B cell (primary cell): Measurements from ENCODE around the gene FHIT. TPM values are rescaled to one million over a fixed set of nuclear protein-coding genes. Genes with fewer than 3 reads are reported as not detected.

Experiments used
- ATAC-seq: fragments of 200-7000 bp; cut with Tn5 transposase; one replicate; pipeline ENCODE4 v1.10.0; 2021; ENCODE audit warnings: low read depth, mild to moderate bottlenecking, moderate number of reproducible peaks, moderate library complexity
- CTCF ChIA-PET: fragments of 350-600 bp; sonication (Branson Sonifier 250); formaldehyde crosslinking; loops from one replicate; lab custom pipeline; 2021; ENCODE audit warnings: antibody characterized with exemption, inconsistent platforms; lab: Charles Lee
- POLR2A ChIA-PET: fragments of 350-600 bp; sonication (Branson Sonifier 250); formaldehyde crosslinking; loops from one replicate; lab custom pipeline; 2021; ENCODE audit warnings: antibody characterized with exemption; lab: Charles Lee
- DNase-seq: peaks from one replicate; pipeline ENCODE4 v3.0.0; 2013
- H2AFZ ChIP-seq: 2 replicates; pipeline ENCODE4 v1.6.1; 2012; ENCODE audit warnings: mild to moderate bottlenecking, low read depth, low read length; ENCODE audit not compliant: insufficient read depth, poor library complexity, severe bottlenecking
- H3K27ac ChIP-seq, 2 donors: 1 replicate in 1 of 2; 2 replicates in 1 of 2; pipeline ENCODE4 v1.5.1; 2012 to 2013; ENCODE audit warnings: low read length in 2 of 2, mild to moderate bottlenecking in 2 of 2, moderate library complexity in 1 of 2
- H3K27me3 ChIP-seq, 4 experiments: fragments of 200-600 bp in 1 of 4; sonication (generic) in 1 of 4; replicated peaks in 1 of 4; 1 replicate in 2 of 4; 2 replicates in 2 of 4; pipeline versions ENCODE4 v1.6.1 to v1.7.0; 2013 to 2016; ENCODE audit warnings: low read length in 3 of 4, mild to moderate bottlenecking in 2 of 4, mixed read lengths in 1 of 4, moderate library complexity in 1 of 4; ENCODE audit not compliant: insufficient read depth in 4 of 4, control insufficient read depth in 3 of 4; ENCODE audit errors: control extremely low read depth in 1 of 4
- H3K36me3 ChIP-seq, 2 experiments: replicated peaks in 1 of 2; 1 replicate in 1 of 2; 2 replicates in 1 of 2; pipeline versions ENCODE4 v1.6.1 to v1.7.1; 2013; ENCODE audit warnings: low read length in 1 of 2; ENCODE audit not compliant: insufficient read depth in 2 of 2, control insufficient read depth in 1 of 2; ENCODE audit errors: control extremely low read depth in 1 of 2, extremely low read depth in 1 of 2
- H3K4me1 ChIP-seq, 2 donors: fragments of 200-600 bp in 1 of 2; sonication (generic) in 1 of 2; 1 replicate in 1 of 2; 2 replicates in 1 of 2; pipeline versions ENCODE4 v1.5.1 to v1.6.1; 2013 to 2017; ENCODE audit warnings: low read length in 2 of 2; ENCODE audit not compliant: control insufficient read depth in 2 of 2, insufficient read depth in 2 of 2
- H3K4me2 ChIP-seq: replicated peaks from 2 replicates; pipeline ENCODE3; 2012; ENCODE audit warnings: mild to moderate bottlenecking, low read depth, low read length; ENCODE audit not compliant: poor library complexity, severe bottlenecking
- H3K4me3 ChIP-seq, 5 experiments: fragments of 200-600 bp in 1 of 5; sonication (generic) in 1 of 5; 1 replicate in 3 of 5; 2 replicates in 2 of 5; pipeline versions ENCODE4 v1.5.1 to v1.7.0; 2011 to 2016; ENCODE audit warnings: low read length in 4 of 5, mild to moderate bottlenecking in 4 of 5, low read depth in 2 of 5, control low read depth in 1 of 5, moderate library complexity in 1 of 5; ENCODE audit not compliant: insufficient read depth in 1 of 5; ENCODE audit errors: control extremely low read depth in 1 of 5, extremely low read depth in 1 of 5
- H3K79me2 ChIP-seq: fragments of 200-600 bp; sonication (generic); one replicate; pipeline ENCODE4 v1.6.0; 2016; ENCODE audit warnings: low read length; ENCODE audit not compliant: control insufficient read depth, insufficient read depth
- H3K9ac ChIP-seq: fragments of 200-600 bp; sonication (generic); 2 replicates; pipeline ENCODE4 v1.6.1; 2017; ENCODE audit warnings: mild to moderate bottlenecking, low read length, moderate library complexity
- H3K9me3 ChIP-seq, 3 donors: one replicate each; pipeline versions ENCODE4 v1.6.1 to v1.7.1; 2013; ENCODE audit warnings: low read length in 2 of 3; ENCODE audit not compliant: control insufficient read depth in 2 of 3, insufficient read depth in 1 of 3; ENCODE audit errors: control extremely low read depth in 1 of 3
- H4K20me1 ChIP-seq: 2 replicates; pipeline ENCODE4 v1.6.0; 2012; ENCODE audit warnings: mild to moderate bottlenecking, low read length; ENCODE audit not compliant: insufficient read depth, control insufficient read depth, poor library complexity, severe bottlenecking
- H3K27ac Mint-ChIP-seq: one replicate; pipeline ENCODE4 v1.8.0; 2021; ENCODE audit warnings: mixed read lengths
- H3K27me3 Mint-ChIP-seq: one replicate; pipeline ENCODE4 v1.8.0; 2021; ENCODE audit warnings: mixed read lengths
- H3K4me1 Mint-ChIP-seq: one replicate; pipeline ENCODE4 v1.8.0; 2021; ENCODE audit warnings: mixed read lengths
- H3K4me3 Mint-ChIP-seq: one replicate; pipeline ENCODE4 v1.8.0; 2021; ENCODE audit warnings: mixed read lengths
- H3K9me3 Mint-ChIP-seq: one replicate; pipeline ENCODE4 v1.8.0; 2022; ENCODE audit warnings: mixed read lengths; ENCODE audit not compliant: insufficient read depth
- CTCF ChIP-seq: fragments of 200-600 bp; IDR thresholded peaks from one replicate; pipeline ENCODE4 v1.8.0; 2022; ENCODE audit warnings: antibody characterized with exemption, mild to moderate bottlenecking
- EZH2 ChIP-seq: IDR thresholded peaks from 2 replicates; pipeline ENCODE4 v1.6.1; 2012; ENCODE audit warnings: borderline replicate concordance, low read depth, mild to moderate bottlenecking, moderate library complexity, low read length; ENCODE audit not compliant: insufficient read depth, poor library complexity, severe bottlenecking
- WGBS: methylation state at CpG from one replicate; pipeline ENCODE4 v1.1.5; 2013; ENCODE audit warnings: missing lambda C conversion rate; ENCODE audit not compliant: insufficient coverage; 5-methylcytosine and 5-hydroxymethylcytosine counted together
- intact Hi-C: fragments of 100-400 bp; cut with micrococcal nuclease; formaldehyde crosslinking; loops from one replicate; pipeline ENCODE4 v1.10.0; 2022
- polyA plus RNA-seq: library from polyadenylated mRNA; depleted of rRNA; stranded (reverse); fragments of >200 nt; gene quantifications from 2 replicates; pipeline ENCODE4 v1.2.3, GENCODE V29; 2012
- total RNA-seq, 2 donors: library from RNA; stranded (reverse); fragments of 120-200 nt in 1 of 2; gene quantifications; 1 replicate in 1 of 2; 2 replicates in 1 of 2; pipeline versions ENCODE4 v1.2.3 to v1.2.4, GENCODE V29; 2013 to 2022

FHIT gene
- total and polyA plus RNA-seq, 2 donors (not counting 1 experiment from before 2014, with no cell fraction given) = 1.7 to 7.8 TPM

- Mint-ChIP-seq H3K9me3 (peaks cover 2% of the 10 kb centered on the region), H3K27me3 (no peaks in the 10 kb centered on the region), H3K4me1 (peaks cover 15% of the 10 kb centered on the region), H3K4me3 (no peak overlapping the region), H3K27ac (no peak overlapping the region)
- H2AFZ ChIP-seq = no peak overlapping the region
- no peaks in the 10 kb centered on the region for H3K36me3 ChIP-seq
- ATAC-seq (peak; percentile 31), DNase-seq (peak; percentile 10)
- H3K4me2 ChIP-seq = peak overlapping the region; percentile 11
- H3K79me2 ChIP-seq = no peaks in the 10 kb centered on the region
- whole genome bisulfite sequencing = 42% methylated on average over 2 of the region's 4 CpGs
- no peak overlapping the region for H3K9ac ChIP-seq
- no peak overlapping the region for H3K4me3 ChIP-seq
- H4K20me1 ChIP-seq = no peaks in the 10 kb centered on the region
- H3K27ac ChIP-seq = no peak overlapping the region
- no peaks in the 10 kb centered on the region for H3K27me3 ChIP-seq
- CTCF ChIA-PET = no interaction called here
- peaks cover 12 to 13% of the 10 kb centered on the region in 2 donors for H3K4me1 ChIP-seq
- POLR2A ChIA-PET = no interaction called here
- intact Hi-C loops = no loop called here
- H3K9me3 ChIP-seq = no peaks in the 10 kb centered on the region
- TF ChIP-seq CTCF (no peak), EZH2 (no peak)
These were observed 695.4 kb downstream of the FHIT start for GRCh38 chr3:60555686-60556354.

DNA sequence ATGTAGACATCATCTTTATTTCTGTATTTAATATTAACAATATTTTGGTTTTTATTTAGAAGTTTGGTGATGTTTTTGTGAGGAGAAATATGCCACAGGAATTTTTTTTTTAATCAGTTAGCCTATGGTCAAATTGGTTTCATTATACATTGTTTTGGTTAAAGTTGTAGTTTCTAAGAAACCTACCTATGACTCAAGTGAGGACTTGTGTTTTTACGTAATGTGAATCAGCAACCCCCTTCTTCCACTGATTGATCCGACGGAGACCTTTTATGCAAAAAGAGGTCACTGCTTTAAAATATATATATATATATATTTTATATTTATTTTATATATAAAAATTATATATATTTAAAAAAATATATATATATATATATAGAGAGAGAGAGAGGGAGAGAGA is 698.1 kb downstream of the FHIT start:
- H3K4me3 Mint-ChIP-seq = no peak overlapping the region
- peaks cover 12 to 13% of the 10 kb centered on the region in 2 donors for H3K4me1 ChIP-seq
- H2AFZ ChIP-seq = no peak overlapping the region
- H3K9me3 ChIP-seq = no peaks in the 10 kb centered on the region
- no peaks in the 10 kb centered on the region for H4K20me1 ChIP-seq
- POLR2A ChIA-PET = no interaction called here
- no CpG with 5 or more reads among the region's 3 CpGs for WGBS
- H3K4me3 ChIP-seq = no peak overlapping the region
- no peaks in the 10 kb centered on the region for H3K27me3 Mint-ChIP-seq
- no peaks in the 10 kb centered on the region for H3K36me3 ChIP-seq
- no peak overlapping the region for H3K9ac ChIP-seq
- H3K27ac Mint-ChIP-seq = no peak overlapping the region
- CTCF ChIA-PET = no interaction called here
- H3K27me3 ChIP-seq = no peaks in the 10 kb centered on the region
- H3K4me1 Mint-ChIP-seq = peaks cover 15% of the 10 kb centered on the region
- no peaks in the 10 kb centered on the region for H3K79me2 ChIP-seq
- H3K4me2 ChIP-seq = no peak overlapping the region
- DNase-seq (no peak), ATAC-seq (no peak)
- TF ChIP-seq EZH2 = no peak
- TF ChIP-seq CTCF = no peak
- intact Hi-C loops = no loop called here
- H3K27ac ChIP-seq = no peak overlapping the region
- H3K9me3 Mint-ChIP-seq = peaks cover 3% of the 10 kb centered on the region
